ENCODE data around the gene WDR59.
"Not testable (repeated sequence)": the region's sequence is repeated elsewhere in the genome, so short reads cannot be mapped to it uniquely, and the experiment has no call there.

Gene WDR59

DNA sequence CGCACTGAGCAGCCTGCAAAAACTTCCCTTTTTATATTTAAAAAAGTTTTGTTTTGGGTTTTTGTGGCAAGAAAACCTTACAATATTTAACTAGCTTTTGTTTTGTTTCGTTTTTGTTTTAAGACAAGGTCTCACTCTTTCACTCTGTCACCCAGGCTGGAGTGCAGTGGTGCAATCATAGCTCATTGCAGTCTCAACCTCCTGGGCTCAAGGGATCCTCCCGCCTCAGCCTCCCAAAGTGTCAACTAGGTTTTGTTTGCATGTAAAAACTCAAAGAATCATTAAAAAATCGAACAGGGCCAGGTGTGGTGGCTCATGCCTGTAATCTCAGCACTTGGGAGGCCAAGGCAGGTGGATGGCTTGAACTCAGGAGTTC, 132.4 kb downstream of the WDR59 start:
- no peak for DNase-seq (ENCODE audit: low read depth, low spot score)

- no peak for DNase-seq (ENCODE audit: low read depth, low spot score)
These were observed 134.9 kb downstream of the WDR59 start for GRCh38 chr16:74850027-74850426.

GRCh38 chr16:74847202-74847601, 137.7 kb downstream of the WDR59 start:
- DNase-seq (ENCODE audit: low read depth, low spot score), result no peak

GRCh38 chr16:74846714-74847113, 138.2 kb downstream of the WDR59 start:
- no peak for DNase-seq (ENCODE audit: low read depth, low spot score)

- DNase-seq (ENCODE audit: low read depth, low spot score), result no peak
These were observed 140.6 kb downstream of the WDR59 start for GRCh38 chr16:74844041-74844980.

DNA sequence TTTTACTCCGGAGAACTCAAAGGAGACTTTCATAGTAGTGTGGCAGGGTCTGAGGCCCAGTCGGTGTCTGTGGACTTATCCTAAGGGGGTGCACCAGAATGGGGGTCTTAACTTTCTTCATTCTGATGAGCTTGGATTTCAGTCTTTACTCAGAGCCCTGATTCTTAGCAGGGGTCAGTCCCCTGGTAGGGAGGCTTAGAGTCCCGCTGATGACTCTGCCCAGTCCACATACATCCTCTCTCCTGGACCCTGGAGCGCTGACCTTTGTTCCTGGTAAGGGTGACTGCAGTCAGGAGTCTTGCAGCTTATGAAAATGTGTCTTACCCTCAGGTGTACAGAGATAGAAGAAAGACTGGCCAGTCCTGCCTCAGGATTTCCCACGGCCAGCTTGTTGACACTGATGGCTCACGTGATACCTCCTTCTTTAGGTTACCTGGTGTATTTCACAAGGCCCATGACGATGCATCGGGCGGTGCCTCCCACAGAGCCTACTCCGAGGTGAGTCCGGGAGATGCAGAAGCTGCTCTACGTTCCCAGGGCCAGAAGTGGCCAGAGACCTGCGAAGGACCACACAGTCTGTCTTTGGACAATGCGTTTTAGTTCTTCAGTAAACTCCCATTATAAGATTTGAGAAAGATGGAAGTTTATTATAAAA, 141.4 kb downstream of the WDR59 start:
- DNase-seq (ENCODE audit: low read depth, low spot score), result not testable (repeated sequence)

GRCh38 chr16:74842413-74842812, 142.5 kb downstream of the WDR59 start:
- no peak for DNase-seq (ENCODE audit: low read depth, low spot score)

- DNase-seq (ENCODE audit: low read depth, low spot score), result no peak
These were observed 143.0 kb downstream of the WDR59 start for GRCh38 chr16:74841904-74842303.

- DNase-seq (ENCODE audit: low read depth, low spot score), result no peak
These were observed 143.5 kb downstream of the WDR59 start for GRCh38 chr16:74841469-74841868.

GRCh38 chr16:74837056-74837455, 147.9 kb downstream of the WDR59 start:
- no peak for DNase-seq (ENCODE audit: low read depth, low spot score)

- no peak for DNase-seq (ENCODE audit: low read depth, low spot score)
These were observed 148.7 kb downstream of the WDR59 start for GRCh38 chr16:74836111-74836671.

DNA sequence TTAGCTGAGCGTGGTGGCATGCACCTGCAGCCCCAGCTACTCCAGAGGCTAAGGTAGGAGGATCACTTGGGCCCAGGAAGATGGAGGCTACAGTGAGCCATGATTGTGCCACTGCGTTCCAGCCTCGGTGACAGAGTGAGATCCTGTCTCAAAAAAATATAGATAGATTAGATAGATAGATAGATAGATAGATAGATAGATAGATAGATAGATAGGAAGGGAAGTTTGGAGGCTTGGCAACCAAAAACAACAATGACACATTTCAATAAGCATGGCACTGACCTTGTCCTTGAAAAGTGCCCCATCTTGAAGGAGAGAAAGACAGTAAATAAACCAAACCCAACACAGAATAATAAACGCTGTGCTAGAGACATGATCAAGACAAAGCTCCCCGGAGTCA, 152.7 kb downstream of the WDR59 start:
- DNase-seq (ENCODE audit: low read depth, low spot score), result no peak

GRCh38 chr16:74831467-74831866, 153.5 kb downstream of the WDR59 start:
- DNase-seq (ENCODE audit: low read depth, low spot score), result no peak

- DNase-seq (ENCODE audit: low read depth, low spot score), result no peak
These were observed 154.3 kb downstream of the WDR59 start for GRCh38 chr16:74830648-74831047.

DNA sequence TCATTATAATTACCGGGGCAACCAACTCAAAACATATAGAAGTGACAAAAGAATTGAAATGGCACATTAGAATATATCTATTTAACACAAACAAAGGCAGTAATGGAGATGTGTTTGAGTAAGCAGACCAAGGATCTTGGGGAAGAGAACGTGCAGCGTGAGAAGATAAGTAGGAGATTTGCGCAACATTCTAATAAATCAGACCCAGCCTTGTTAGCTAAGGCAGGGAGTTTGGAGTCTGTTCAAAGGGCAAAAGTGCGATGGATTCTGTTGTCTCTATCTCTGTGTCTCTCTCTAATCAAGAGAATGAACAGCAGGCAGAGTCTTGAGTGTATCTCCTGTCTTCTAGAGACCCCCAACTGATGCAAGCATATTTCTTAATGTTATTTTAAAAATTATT, 155.3 kb downstream of the WDR59 start:
- DNase-seq (ENCODE audit: low read depth, low spot score), result no peak

- DNase-seq (ENCODE audit: low read depth, low spot score), result no peak
These were observed 159.0 kb downstream of the WDR59 start for GRCh38 chr16:74825941-74826340.

DNA sequence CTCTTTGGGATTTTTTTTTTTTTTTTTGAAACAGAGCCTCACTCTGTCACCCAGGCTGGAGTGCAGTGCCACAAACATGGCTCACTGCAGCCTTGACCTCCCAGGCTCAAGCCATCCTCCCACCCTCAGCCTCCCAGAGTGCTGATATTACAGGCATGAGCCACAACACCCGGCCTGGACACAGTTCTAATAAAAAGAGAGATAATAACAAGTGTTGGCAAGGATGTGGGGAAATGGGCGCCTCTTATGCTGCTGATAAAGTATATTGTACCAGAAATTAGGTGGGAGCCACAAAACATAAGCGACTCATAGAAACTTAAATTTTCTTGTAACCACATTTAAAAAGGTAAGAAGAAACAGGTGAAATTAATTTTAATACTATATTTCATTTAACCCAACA, 159.9 kb downstream of the WDR59 start:
- DNase-seq (ENCODE audit: low read depth, low spot score), result no peak

Measured in ELF-1 (cell line).